GM18907 (cell line): ENCODE results near the gene CTNNBIP1.
"Not testable (repeated sequence)": the region's sequence is repeated elsewhere in the genome, so short reads cannot be mapped to it uniquely, and the experiment has no call there.

Experiments
- ATAC-seq: cut with Tn5 transposase; IDR thresholded peaks from one replicate; pipeline ENCODE4 v1.9.1; 2021; ENCODE audit warnings: mild to moderate bottlenecking, moderate library complexity; ENCODE audit not compliant: unreplicated experiment

The CTNNBIP1 gene

GRCh38 chr1:9809100-9809510 lies 101.0 kb downstream of the CTNNBIP1 start:
- no peak for ATAC-seq

GRCh38 chr1:9808459-9808858 lies 101.6 kb downstream of the CTNNBIP1 start:
- ATAC-seq = no peak

- ATAC-seq = no peak
Measured at GRCh38 chr1:9807541-9807940, 102.5 kb downstream of the CTNNBIP1 start.

GRCh38 chr1:9805972-9806371 lies 104.1 kb downstream of the CTNNBIP1 start:
- ATAC-seq = not testable (repeated sequence)

GRCh38 chr1:9805006-9805508 lies 105.0 kb downstream of the CTNNBIP1 start:
- no peak for ATAC-seq

- not testable (repeated sequence) for ATAC-seq
Measured at GRCh38 chr1:9803003-9803918, 106.8 kb downstream of the CTNNBIP1 start.

- ATAC-seq = no peak
Measured at GRCh38 chr1:9801909-9802308, 108.2 kb downstream of the CTNNBIP1 start.
